HG02798 (cell line): Measurements from ENCODE around the gene PRDM5.

Experiments used
- ATAC-seq: cut with Tn5 transposase; IDR thresholded peaks from one replicate; pipeline ENCODE4 v1.9.1; 2021; ENCODE audit warnings: mild to moderate bottlenecking; ENCODE audit not compliant: unreplicated experiment, poor library complexity

The PRDM5 gene

DNA sequence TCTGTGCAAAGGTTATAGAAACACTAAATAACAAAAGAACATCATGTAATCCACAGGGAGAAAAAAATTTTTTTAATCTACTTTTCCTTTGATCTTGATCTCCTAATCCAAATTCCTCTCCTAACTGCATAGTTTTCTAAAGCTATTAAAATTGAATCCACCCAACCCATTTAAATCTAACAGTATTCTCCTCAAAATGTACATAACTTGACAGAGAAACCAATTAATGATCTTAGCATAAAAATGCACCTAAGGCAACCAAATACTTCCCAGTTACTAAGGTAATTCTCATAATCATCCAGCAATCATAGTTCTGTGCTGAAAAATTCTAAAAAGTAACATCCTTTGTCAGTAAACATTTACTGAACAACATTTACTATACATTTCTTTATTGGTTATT lies 60.7 kb downstream of the PRDM5 start:
- ATAC-seq, result no peak

DNA sequence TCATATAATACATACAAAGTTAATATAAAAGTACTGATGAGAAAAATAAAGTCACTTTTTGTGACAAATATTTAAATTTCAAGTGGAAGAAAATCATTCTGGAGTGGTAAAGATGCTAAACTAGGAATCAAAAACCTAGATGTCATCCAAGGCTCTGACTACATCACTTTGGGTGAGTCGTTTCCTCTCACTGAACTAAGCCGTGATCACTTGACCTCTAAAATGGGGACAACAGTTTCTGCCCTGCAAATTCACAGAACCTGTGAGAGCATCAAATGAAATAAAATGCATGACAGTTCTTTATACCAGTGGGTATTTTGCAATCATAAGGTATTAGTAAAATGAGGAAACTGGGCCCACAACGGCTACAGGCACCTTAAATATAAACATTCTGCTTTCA lies 63.8 kb downstream of the PRDM5 start:
- no peak for ATAC-seq

DNA sequence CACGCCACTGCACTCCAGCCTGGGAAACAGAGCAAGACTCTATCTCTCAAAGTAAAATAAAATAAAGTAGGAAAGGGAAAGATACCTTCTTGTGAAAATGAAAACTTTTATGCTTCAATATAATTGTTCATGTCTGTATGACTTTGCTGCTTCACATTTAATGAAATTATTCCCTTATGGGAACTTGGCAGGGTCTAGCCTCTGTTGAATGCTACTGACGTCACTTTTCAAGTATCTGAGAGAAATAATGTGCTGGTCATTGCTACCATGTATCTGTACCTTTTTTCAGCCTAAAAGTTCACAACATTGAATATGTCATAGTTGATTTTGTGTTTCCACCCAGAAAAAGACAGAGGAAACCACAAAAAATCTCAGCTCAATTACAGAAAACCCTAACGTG lies 65.2 kb downstream of the PRDM5 start:
- ATAC-seq, result no peak

DNA sequence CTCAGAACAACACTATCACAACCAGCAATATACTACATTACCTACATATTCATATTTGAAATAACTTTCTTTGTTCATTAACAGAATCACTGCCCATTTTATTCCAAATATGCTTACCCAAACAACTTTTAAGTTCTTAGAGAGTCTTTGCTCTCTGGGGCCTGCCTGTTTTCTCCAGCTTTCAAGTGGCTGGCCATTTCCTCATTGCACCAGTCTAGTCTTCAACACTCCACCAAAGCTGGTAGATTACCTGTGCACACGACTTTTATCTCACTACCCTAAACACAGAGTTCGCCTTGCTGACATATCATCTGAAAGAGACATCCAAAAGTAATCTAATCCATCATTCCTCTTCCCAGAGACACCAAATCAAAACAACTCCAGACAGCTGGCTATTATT lies 66.2 kb downstream of the PRDM5 start:
- no peak for ATAC-seq

DNA sequence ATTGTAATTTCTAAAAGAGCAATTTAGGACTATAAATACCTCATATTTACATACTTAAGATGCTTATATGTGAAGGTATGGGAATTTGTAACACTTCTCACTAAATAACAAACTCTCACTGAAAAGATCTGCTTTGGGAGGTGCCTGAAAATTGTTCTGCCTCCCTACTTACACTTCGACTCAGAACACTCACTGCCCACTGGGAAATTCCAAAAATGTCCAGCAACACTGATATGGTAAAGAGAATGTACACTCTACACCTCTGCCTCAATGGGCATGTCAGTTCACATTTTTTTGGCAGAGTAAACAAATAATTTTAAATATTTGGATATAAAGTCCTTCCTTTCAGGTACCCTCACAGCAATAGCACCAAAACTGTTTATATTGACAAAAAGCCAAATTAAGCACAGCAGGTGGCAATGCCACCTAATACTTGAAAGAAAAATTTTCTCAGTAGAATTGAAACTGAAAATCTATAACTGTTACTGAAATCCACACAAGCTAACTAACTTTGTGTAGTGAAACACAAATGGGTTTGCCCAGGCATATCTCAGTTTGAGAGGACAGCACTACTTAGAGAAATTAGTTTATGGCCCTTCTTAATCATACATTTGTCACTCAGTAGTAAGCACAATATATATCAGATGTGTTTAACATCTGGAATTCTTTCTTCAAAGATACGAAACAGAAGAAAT lies 67.1 kb downstream of the PRDM5 start:
- ATAC-seq, result peak; percentile 95

DNA sequence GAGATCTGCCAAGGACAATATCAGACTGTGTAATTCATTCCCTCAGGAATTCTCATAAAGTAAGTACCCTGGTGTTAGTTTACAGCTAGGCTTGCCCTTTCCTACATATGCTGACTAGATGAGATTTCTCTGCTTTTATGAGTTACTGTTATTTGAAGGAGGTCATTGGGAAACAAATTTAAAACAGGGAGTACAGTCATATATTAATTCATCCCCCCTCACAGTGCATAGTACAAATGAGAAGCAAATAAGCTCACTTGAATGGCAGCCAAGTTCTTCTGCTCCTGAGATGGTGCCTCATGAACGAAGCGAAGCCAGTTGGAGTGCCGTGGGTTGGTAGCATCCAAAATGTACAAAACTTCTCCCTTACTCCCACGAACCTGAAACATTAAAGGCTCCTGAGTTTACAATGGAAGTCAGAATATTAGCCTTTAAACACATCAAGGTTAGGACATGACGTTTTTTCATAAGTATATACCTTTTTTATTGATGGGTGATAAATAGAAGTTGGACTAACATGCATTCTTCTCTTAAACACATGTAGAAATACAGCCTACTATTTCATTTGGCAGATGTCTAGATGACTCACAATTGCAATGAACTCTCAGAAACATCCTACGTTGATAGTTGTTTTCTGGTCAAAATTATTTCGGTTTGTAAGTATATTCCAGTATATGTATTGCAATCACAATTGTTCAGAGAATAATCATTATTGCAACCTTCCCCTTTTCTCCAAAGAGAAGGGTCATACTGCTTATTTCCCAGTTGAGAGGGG lies 69.2 kb downstream of the PRDM5 start:
- ATAC-seq, result no peak

DNA sequence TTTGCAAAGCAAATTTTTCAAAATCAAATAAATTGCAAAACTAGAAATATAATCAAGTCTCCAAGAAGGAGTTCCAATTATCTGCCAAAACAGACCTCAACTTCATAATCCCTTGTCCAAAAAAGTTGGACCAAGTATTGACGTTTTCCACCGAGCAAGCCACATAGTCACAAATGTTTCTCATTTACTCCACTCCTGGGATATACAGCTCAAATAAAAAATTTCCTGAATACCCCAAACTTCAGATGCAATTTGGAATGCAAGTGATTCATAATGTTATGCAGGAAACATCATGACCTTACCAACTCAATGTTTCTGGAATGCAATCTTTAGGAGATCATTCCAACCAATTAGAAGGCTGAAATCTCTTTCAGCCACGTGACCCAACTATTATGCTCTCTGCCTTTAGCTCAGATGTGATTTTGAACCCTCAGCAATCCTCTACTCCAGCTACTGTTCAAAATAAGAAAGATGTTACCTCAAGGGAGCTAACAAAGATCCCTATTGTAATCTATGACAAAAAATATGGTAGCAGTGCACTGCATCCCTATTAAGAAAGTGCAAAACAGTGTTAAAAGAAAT lies 72.4 kb downstream of the PRDM5 start:
- ATAC-seq, result no peak

DNA sequence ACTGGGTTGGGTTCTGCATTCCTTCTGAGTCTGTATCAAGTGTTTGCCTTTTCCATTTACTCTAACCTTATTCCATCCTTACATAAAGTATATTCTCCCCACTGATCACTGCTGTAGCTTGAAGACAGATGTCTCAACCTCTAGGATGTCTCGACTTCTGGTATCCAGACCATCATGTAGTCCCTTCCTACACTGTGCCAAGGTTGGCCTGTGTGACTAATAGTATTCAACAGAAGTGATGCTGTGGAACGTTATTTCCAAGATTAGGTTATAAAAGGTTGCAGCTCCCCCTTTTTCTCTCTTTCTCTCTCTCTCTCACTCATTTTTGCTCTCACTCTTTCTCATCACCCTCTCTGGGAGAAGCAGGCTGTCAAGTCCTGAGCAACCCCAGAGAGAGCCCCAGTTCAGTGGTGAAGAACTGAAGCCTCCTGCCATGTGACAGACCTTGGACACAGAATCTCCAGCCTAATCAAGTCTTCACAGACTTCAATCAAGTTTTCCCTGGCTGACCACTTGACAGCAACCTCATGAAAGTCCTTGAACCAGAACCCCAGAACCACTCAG lies 75.4 kb downstream of the PRDM5 start:
- no peak for ATAC-seq

DNA sequence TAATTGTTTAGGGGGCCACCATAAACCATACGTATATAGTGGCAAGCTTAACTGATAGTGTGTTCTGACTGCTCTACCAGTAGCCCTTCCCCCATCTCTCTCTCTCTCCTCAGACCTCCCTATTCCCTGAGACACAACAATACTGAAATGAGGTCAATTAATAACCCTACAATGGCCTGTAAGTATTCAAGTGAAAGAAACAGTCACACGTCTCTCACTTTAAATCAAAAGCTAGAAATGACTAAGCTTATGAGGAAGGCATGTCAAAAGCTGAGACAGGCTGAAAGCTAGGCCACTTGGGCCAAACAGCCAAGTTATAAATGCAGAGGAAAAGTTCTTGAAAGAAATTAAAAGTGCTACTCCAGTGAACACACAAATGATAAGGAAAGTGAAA lies 78.0 kb downstream of the PRDM5 start:
- peak; percentile 70 for ATAC-seq

DNA sequence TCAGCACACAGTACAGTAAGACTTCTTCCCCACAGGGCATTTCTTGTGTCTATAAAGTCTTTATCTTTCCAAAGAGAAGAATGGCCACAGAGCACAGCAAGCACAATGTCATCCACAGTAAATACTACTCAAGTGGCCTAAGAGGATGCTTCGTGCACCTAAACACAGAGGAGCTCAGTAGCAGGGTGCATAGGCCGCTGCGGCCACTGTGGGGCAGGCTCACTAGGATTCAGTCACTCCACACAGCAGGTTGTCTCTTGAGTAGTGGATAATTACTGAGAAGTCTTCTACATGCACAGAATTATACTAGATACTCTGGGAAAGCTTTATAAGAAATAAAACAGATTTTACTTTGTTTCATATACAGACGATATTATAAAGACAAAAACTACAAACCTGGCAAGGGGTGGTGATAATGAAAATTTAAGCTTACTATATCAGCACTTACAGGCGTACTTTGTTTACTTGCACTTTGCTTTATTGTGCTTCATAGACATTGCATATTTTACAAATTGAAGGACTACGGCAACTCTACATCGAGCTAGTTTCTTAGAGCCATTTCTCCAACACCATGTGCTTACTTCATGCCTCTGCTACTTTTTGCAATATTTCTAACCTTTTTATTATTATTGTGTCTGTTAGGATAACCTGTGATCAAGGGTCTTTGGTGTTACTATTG lies 78.5 kb downstream of the PRDM5 start:
- peak; percentile 33 for ATAC-seq

DNA sequence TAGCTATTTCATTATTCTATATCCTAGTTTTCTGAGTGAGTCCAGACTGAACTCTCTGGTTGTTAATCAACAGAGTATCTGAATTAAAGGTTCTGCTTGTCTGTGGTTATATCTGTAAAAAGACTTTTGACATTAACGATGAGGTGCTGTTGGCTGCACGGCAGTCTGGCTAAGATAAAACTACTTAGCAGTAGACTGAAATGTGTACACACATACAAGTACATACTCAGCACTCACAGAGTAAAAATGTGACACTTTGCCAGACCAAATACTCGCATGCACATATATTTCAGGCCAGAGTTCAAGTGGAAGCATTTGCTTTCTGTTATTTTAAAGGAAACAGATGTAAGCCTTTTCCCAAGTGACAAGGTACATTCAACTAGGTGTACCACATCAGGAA lies 80.5 kb downstream of the PRDM5 start:
- ATAC-seq, result no peak

DNA sequence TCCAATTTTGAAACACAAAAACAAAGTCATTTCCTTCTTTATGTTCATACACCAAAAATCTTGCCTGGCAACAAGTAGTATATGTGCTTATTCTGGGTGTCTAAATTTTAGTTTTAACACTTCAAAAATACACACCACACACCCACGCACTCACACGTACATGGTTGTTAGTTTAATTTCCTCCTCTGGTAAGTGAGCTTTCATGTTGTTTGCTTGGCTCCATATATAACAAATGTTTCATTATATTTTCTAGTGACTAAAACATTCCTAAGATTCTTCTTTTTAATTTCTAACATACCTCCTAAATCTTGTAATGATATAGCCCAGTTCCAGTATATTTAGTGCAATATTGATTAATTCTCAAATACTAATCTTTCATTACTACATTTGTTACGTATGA lies 80.9 kb downstream of the PRDM5 start:
- ATAC-seq, result no peak

DNA sequence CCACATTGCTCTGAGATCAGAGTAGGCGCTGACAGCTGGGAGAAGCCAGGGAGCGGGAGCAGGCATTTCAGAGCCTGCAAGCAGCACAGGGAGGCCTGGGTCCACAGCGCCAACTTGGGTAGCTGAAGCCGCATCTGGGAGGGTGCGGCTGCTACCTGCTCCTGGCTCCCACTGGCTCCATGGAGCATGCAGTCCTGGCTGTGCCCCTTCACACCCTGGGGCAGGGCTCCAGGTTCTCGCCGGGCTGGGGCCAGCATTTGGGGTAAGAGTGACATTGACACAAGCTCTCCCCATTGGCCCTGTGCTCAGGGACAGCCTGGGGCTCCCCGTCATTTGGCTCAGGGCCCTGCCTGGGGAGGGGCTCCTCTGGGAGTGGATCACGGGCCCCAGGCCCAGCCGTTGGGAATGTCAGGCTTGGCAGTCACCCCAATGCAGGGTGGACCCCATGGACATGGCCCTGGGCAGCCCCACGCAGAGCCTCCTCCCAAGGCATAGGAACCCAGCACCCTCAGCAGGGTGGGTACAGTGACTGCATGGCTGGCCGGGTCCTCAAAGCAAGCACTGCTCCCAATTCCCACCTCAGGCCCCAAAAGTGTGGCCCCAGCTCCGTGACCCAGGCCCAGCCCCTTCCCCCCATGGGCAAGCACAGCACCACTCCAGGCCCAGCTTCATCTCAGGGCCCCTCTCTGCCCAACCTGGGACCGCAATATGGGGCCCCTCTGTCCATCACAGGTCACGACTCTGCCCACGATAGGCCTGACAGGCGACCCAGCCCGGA lies 82.4 kb downstream of the PRDM5 start:
- ATAC-seq, result no peak

DNA sequence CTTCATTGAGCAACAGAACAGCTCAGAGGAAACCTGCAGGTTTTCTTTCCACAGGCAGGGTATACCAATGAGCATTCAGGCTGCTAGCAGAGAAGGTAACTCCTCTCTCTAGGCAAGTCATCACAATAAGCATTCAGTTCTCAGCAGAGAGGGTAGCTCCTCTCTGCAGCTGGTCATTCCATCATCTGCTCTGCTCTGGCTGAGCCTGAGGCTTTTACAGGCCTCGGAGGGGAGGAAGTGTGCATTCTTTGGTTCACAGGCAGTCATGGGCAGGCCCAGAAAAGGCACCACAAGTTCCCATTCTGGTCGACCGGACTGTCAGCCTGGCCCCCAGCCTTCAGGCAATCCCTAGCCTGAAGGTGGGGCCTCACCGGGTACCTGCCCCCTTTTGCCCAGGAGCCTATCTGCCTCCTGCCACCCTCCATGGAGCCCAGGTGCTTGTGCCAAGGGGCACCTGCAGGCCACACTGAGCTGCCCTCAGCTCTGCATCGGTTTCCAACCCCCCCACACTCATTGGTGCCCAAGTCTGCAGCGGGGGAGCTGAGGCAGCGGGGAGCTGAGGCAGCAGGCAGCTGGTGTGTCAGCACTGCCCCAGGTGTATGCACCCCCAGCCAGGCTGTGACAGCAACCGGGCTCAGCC lies 83.1 kb downstream of the PRDM5 start:
- no peak for ATAC-seq

DNA sequence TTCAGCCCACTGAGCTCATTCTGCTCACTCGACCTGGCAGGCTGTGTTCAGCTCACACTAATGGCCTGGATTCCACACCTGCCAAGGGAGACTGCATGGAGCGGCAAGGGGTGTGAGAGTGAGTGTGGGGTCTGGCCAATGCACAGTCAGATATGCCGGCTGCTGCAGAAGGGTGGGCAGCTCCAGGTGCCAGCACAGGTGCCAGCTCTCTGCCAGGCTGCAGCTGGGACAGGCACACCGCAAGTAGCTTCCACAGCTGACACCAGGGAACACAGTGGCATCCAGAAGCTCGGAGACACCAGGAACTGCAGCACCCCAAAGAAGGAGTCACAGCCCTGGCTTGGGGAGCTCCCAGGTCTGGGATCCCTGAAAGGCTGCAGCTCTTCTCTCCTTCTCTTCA lies 83.7 kb downstream of the PRDM5 start:
- no peak for ATAC-seq

DNA sequence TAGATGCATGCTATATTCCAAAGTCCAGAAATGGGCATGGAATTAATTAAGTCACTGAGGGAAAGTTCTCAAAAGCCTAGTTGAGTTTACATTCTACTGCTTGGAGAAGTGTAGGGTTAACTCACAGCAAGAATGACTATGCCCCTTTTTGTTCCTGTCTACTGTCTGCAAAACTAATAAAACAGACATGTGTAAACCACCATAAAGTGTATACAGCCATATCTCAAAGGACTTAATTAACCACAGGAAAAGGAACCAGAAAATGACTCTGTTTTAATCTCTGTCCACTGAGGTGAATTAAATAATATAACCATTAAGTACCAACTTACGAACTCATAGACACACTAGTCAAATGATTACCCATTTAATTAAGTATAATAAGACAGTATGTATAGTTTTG lies 84.9 kb downstream of the PRDM5 start:
- ATAC-seq, result no peak

DNA sequence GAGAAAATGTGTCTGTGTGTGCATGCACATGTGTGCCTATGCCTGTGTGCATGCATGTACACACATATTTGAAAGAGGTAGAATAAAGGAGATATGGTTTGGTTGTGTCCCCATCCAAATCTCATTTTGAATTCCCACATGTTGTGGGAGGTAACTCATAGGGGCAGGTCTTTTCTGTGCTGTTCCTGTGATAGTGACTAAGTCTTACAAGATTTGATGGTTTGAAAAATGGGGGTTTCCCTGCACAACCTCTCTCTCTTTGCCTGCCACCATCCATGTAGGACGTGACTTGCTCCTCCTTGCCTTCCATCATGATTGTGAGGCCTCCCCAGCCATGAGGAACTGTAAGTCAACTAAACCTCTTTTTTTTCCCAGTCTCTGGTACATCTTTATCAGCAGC lies 87.2 kb downstream of the PRDM5 start:
- ATAC-seq, result no peak

DNA sequence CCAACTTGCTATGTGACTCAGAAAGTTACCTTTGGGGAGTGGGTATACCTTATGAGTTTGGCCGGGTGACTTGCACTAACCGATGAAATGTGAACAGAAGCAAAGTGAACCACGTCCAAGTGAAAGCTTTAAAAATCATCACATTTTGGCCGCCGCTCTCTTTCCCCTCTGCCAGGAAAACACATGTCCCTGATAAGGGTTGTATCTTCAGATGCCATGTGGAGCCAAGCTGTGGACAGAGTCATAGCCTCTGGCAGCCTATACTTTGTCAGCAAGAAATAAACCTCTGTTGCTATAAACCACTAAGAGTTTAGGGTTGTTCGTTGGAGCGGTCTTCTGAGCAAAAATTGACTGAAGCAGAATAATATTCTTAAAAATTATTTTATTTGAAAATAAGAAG lies 92.3 kb downstream of the PRDM5 start:
- ATAC-seq, result no peak

DNA sequence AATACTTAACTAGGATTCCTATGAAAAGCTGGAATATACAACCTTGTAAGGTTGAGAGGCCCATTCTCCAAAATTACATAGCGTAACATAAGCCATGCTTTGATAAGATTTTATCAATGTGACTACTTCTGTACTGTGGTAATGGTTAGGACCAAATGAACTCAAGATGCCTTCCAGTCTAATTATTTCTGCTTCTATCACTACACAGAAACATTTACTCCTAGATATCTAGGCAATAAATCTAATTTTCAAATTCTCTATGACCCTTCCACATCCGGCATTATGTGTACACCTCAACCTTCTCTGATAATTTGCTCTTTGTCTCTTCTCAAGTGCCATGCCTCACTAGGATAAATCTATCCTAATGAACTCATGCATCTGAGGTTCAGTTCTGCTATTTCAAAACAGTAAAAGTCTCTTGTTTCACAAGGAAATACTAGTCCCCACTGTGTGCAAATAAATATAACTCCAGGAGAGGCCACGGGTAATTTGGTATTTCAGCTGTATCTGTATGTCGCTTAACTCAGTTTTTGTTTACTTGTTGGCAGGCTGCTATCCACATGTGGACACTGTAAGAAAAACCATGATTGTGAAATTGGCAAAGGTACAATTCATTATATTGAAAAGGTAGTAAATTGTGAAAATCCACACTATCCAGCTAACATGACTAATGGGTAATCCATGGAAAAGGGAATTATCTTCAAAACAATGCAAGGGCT lies 93.3 kb downstream of the PRDM5 start:
- no peak for ATAC-seq
